ENCODE results near the gene KMT2C. TPM values are rescaled to one million over a fixed set of nuclear protein-coding genes. Genes with fewer than 3 reads are reported as not detected.

The KMT2C gene
- total RNA-seq, 2 donors from 2014 or later: 70.0 to 110 TPM

- Histone ChIP-seq H3K4me1 (ENCODE audit: control insufficient read depth in 1 of 2, low read depth in 2 of 2) (peaks cover 7 to 9% of the 10 kb centered on the region in 2 donors), H3K27me3 (replicated peaks; ENCODE audit: insufficient read depth) (no peaks in the 10 kb centered on the region), H3K4me3 (no peak overlapping the region), H3K27ac (no peak overlapping the region), H3K36me3 (no peaks in the 10 kb centered on the region), H3K9me3 (peaks cover 8% of the 10 kb centered on the region)
- ATAC-seq (ENCODE audit: insufficient number of reproducible peaks, low FRiP score, low read depth) (no peak), DNase-seq (ENCODE audit: low spot score) (no peak)
- no peak for TF ChIP-seq CTCF (IDR thresholded peaks at IDR 0.05)
Observed at GRCh38 chr7:152347888-152348287, 87.9 kb downstream of the KMT2C start.

- no peak for TF ChIP-seq CTCF (IDR thresholded peaks at IDR 0.05)
- Histone ChIP-seq H3K4me3 (no peak overlapping the region), H3K27me3 (replicated peaks; ENCODE audit: insufficient read depth) (no peaks in the 10 kb centered on the region), H3K27ac (no peak overlapping the region), H3K9me3 (peaks cover 8% of the 10 kb centered on the region), H3K4me1 (ENCODE audit: control insufficient read depth in 1 of 2, low read depth in 2 of 2) (peaks cover 11 to 22% of the 10 kb centered on the region in 2 donors), H3K36me3 (no peaks in the 10 kb centered on the region)
- no peak for ATAC-seq (ENCODE audit: insufficient number of reproducible peaks, low FRiP score, low read depth)
- no peak for DNase-seq (ENCODE audit: low spot score)
Observed at GRCh38 chr7:152344253-152344652, 91.5 kb downstream of the KMT2C start.

GRCh38 chr7:152342796-152343195 is 93.0 kb downstream of the KMT2C start:
- TF ChIP-seq CTCF (IDR thresholded peaks at IDR 0.05): no peak
- peaks cover 20 to 26% of the 10 kb centered on the region in 2 donors for H3K4me1 ChIP-seq (ENCODE audit: control insufficient read depth in 1 of 2, low read depth in 2 of 2)
- no peaks in the 10 kb centered on the region for H3K36me3 ChIP-seq
- H3K27ac ChIP-seq: no peak overlapping the region
- ATAC-seq (ENCODE audit: insufficient number of reproducible peaks, low FRiP score, low read depth): no peak
- no peaks in the 10 kb centered on the region for H3K27me3 ChIP-seq (replicated peaks; ENCODE audit: insufficient read depth)
- DNase-seq (ENCODE audit: low spot score): no peak
- H3K9me3 ChIP-seq: peaks cover 4% of the 10 kb centered on the region
- H3K4me3 ChIP-seq: no peak overlapping the region

GRCh38 chr7:152341914-152342236 is 93.9 kb downstream of the KMT2C start:
- Histone ChIP-seq H3K27ac (no peak overlapping the region), H3K9me3 (no peaks in the 10 kb centered on the region), H3K27me3 (replicated peaks; ENCODE audit: insufficient read depth) (no peaks in the 10 kb centered on the region), H3K4me1 (ENCODE audit: control insufficient read depth in 1 of 2, low read depth in 2 of 2) (peaks cover 23 to 30% of the 10 kb centered on the region in 2 donors), H3K36me3 (no peaks in the 10 kb centered on the region), H3K4me3 (no peak overlapping the region)
- TF ChIP-seq CTCF (IDR thresholded peaks at IDR 0.05): no peak
- DNase-seq (ENCODE audit: low spot score): no peak
- no peak for ATAC-seq (ENCODE audit: insufficient number of reproducible peaks, low FRiP score, low read depth)

- ATAC-seq (ENCODE audit: insufficient number of reproducible peaks, low FRiP score, low read depth) (peak; percentile 58), DNase-seq (ENCODE audit: low spot score) (no peak)
- H3K4me3 ChIP-seq: no peak overlapping the region
- H3K4me1 ChIP-seq (ENCODE audit: control insufficient read depth in 1 of 2, low read depth in 2 of 2): peaks cover 29 to 36% of the 10 kb centered on the region in 2 donors
- no peaks in the 10 kb centered on the region for H3K27me3 ChIP-seq (replicated peaks; ENCODE audit: insufficient read depth)
- H3K27ac ChIP-seq: no peak overlapping the region
- H3K9me3 ChIP-seq: no peaks in the 10 kb centered on the region
- peak; percentile 36 for TF ChIP-seq CTCF (IDR thresholded peaks at IDR 0.05)
- no peaks in the 10 kb centered on the region for H3K36me3 ChIP-seq
Observed at GRCh38 chr7:152341039-152341913, 94.5 kb downstream of the KMT2C start.
